H9 (cell line): ENCODE measurements around the gene ABHD17B. TPM values are rescaled to one million over a fixed set of nuclear protein-coding genes. Genes with fewer than 3 reads are reported as not detected.

ENCODE experiments used
- DNase-seq: peaks from one replicate; pipeline ENCODE4 v3.0.0-alpha.2; 2017
- H2AFZ ChIP-seq: one replicate; pipeline ENCODE4 v1.6.1; 2013; ENCODE audit warnings: mild to moderate bottlenecking, low read length, control low read depth, moderate library complexity
- H2AK5ac ChIP-seq: 2 replicates; pipeline ENCODE4 v1.6.1; 2013; ENCODE audit warnings: low read length, control low read depth, mixed read lengths; ENCODE audit not compliant: insufficient read length
- H2BK120ac ChIP-seq: one replicate; pipeline ENCODE4 v1.6.1; 2013; ENCODE audit warnings: low read depth, mild to moderate bottlenecking, low read length, control low read depth, inconsistent platforms; ENCODE audit not compliant: poor library complexity, severe bottlenecking
- H2BK12ac ChIP-seq: 2 replicates; pipeline ENCODE4 v1.6.1; 2013; ENCODE audit warnings: low read length, control low read depth, mixed read lengths, low read depth; ENCODE audit not compliant: insufficient read length
- H2BK15ac ChIP-seq: 2 replicates; pipeline ENCODE4 v1.6.1; 2013; ENCODE audit warnings: low read depth, low read length, control low read depth
- H2BK20ac ChIP-seq: one replicate; pipeline ENCODE4 v1.6.1; 2013; ENCODE audit warnings: low read depth, mild to moderate bottlenecking, low read length, control low read depth, inconsistent platforms; ENCODE audit not compliant: poor library complexity, severe bottlenecking
- H2BK5ac ChIP-seq: 2 replicates; pipeline ENCODE4 v1.6.1; 2013; ENCODE audit warnings: low read length, control low read depth, mixed read lengths; ENCODE audit not compliant: insufficient read length
- H3K14ac ChIP-seq: 2 replicates; pipeline ENCODE4 v1.6.1; 2013; ENCODE audit warnings: low read length, control low read depth; ENCODE audit not compliant: insufficient read depth
- H3K18ac ChIP-seq: 2 replicates; pipeline ENCODE4 v1.6.1; 2013; ENCODE audit warnings: low read depth, mild to moderate bottlenecking, mixed read lengths, low read length, control low read depth; ENCODE audit not compliant: insufficient read length
- H3K23ac ChIP-seq: 2 replicates; pipeline ENCODE4 v1.6.1; 2013; ENCODE audit warnings: low read length, control low read depth, mixed read lengths, low read depth; ENCODE audit not compliant: insufficient read length
- H3K23me2 ChIP-seq: 2 replicates; pipeline ENCODE4 v1.6.1; 2013; ENCODE audit warnings: low read depth, mild to moderate bottlenecking, mixed read lengths, low read length, control low read depth; ENCODE audit not compliant: insufficient read length, poor library complexity, severe bottlenecking
- H3K27ac ChIP-seq: 2 replicates; pipeline ENCODE4 v1.5.1; 2013; ENCODE audit warnings: low read length, control low read depth, mixed read lengths, low read depth; ENCODE audit not compliant: insufficient read length
- H3K27me3 ChIP-seq: 2 replicates; pipeline ENCODE4 v1.6.1; 2013; ENCODE audit warnings: low read length, control low read depth, inconsistent platforms; ENCODE audit not compliant: insufficient read depth
- H3K4ac ChIP-seq: 2 replicates; pipeline ENCODE4 v1.6.1; 2013; ENCODE audit warnings: low read depth, mild to moderate bottlenecking, control low read depth, inconsistent platforms, low read length, moderate library complexity
- H3K4me1 ChIP-seq: 2 replicates; pipeline ENCODE4 v1.6.1; 2013; ENCODE audit warnings: low read length, control low read depth, inconsistent platforms; ENCODE audit not compliant: insufficient read depth
- H3K4me2 ChIP-seq: 2 replicates; pipeline ENCODE4 v1.6.1; 2013; ENCODE audit warnings: low read length, control low read depth, mixed read lengths; ENCODE audit not compliant: insufficient read length, insufficient read depth
- H3K56ac ChIP-seq: 2 replicates; pipeline ENCODE4 v1.6.1; 2013; ENCODE audit warnings: low read depth, mild to moderate bottlenecking, mixed read lengths, low read length, control low read depth; ENCODE audit not compliant: insufficient read length
- H3K79me1 ChIP-seq: 2 replicates; pipeline ENCODE4 v1.6.1; 2013; ENCODE audit warnings: low read depth, mild to moderate bottlenecking, moderate library complexity, low read length, control low read depth, inconsistent platforms; ENCODE audit not compliant: insufficient read depth, poor library complexity, severe bottlenecking
- H3K79me2 ChIP-seq: 2 replicates; pipeline ENCODE4 v1.6.1; 2013; ENCODE audit warnings: low read length, control low read depth, inconsistent platforms; ENCODE audit not compliant: insufficient read depth
- H3K9ac ChIP-seq: 2 replicates; pipeline ENCODE4 v1.6.1; 2013; ENCODE audit warnings: low read length, control low read depth, mixed read lengths; ENCODE audit not compliant: insufficient read length; ENCODE audit errors: extremely low read depth
- H3K9me3 ChIP-seq: one replicate; pipeline ENCODE4 v1.6.1; 2013; ENCODE audit warnings: low read depth, low read length, inconsistent platforms; ENCODE audit not compliant: control insufficient read depth
- H3T11ph ChIP-seq: one replicate; pipeline ENCODE4 v1.6.1; 2013; ENCODE audit warnings: mild to moderate bottlenecking, low read length, control low read depth, inconsistent platforms
- H4K20me1 ChIP-seq: one replicate; pipeline ENCODE4 v1.6.1; 2013; ENCODE audit not compliant: control insufficient read depth, insufficient read length, insufficient read depth
- H4K5ac ChIP-seq: 2 replicates; pipeline ENCODE4 v1.6.1; 2013; ENCODE audit warnings: low read depth, mild to moderate bottlenecking, mixed read lengths, low read length, control low read depth; ENCODE audit not compliant: insufficient read length
- H4K8ac ChIP-seq: replicated peaks from 2 replicates; pipeline ENCODE4 v1.6.1; 2013; ENCODE audit warnings: low read length, control low read depth, mixed read lengths, low read depth; ENCODE audit not compliant: insufficient read length
- H4K91ac ChIP-seq: 2 replicates; pipeline ENCODE4 v1.6.1; 2013; ENCODE audit warnings: low read depth, mild to moderate bottlenecking, moderate library complexity, mixed read lengths, low read length, control low read depth; ENCODE audit not compliant: insufficient read length
- H3K27ac Mint-ChIP-seq, 3 experiments: 2 replicates in 2 of 3; 3 replicates in 1 of 3; pipeline ENCODE4 v1.8.0; 2020 to 2021; ENCODE audit warnings: mixed read lengths in 3 of 3, mild to moderate bottlenecking in 1 of 3, moderate library complexity in 1 of 3
- H3K27me3 Mint-ChIP-seq: 2 replicates; pipeline ENCODE4 v1.8.0; 2021; ENCODE audit warnings: low read depth, mild to moderate bottlenecking, moderate library complexity, mixed read lengths
- H3K36me3 Mint-ChIP-seq, 3 experiments: 2 replicates in 2 of 3; 3 replicates in 1 of 3; pipeline ENCODE4 v1.8.0; 2020 to 2021; ENCODE audit warnings: low read depth in 3 of 3, mixed read lengths in 3 of 3; ENCODE audit not compliant: insufficient read depth in 1 of 3
- H3K4me1 Mint-ChIP-seq, 2 experiments: 2 replicates each; pipeline ENCODE4 v1.8.0; 2020; ENCODE audit warnings: mixed read lengths in 2 of 2
- H3K4me3 Mint-ChIP-seq, 2 experiments: 2 replicates in 1 of 2; 3 replicates in 1 of 2; pipeline ENCODE4 v1.8.0; 2020 to 2021; ENCODE audit warnings: mild to moderate bottlenecking in 2 of 2, mixed read lengths in 2 of 2, moderate library complexity in 1 of 2
- H3K9me3 Mint-ChIP-seq, 2 experiments: 2 replicates in 1 of 2; 3 replicates in 1 of 2; pipeline ENCODE4 v1.8.0; 2020; ENCODE audit warnings: mild to moderate bottlenecking in 2 of 2, mixed read lengths in 2 of 2, moderate library complexity in 1 of 2
- CTCF ChIP-seq: fragments of 200-600 bp; sonication (generic); conservative IDR thresholded peaks from 3 replicates; pipeline ENCODE4 v1.8.0; 2021; ENCODE audit warnings: antibody characterized with exemption, mild to moderate bottlenecking
- WGBS: extraction: QIAGEN DNeasy Blood & Tissue Kit; methylation state at CpG from one replicate; pipeline ENCODE4 v1.1.7; 2013; ENCODE audit warnings: missing lambda C conversion rate, low lambda C conversion rate, mixed read lengths; ENCODE audit not compliant: insufficient read length; ENCODE audit errors: extremely low coverage; 5-methylcytosine and 5-hydroxymethylcytosine counted together
- total RNA-seq: library from RNA; stranded (reverse); gene quantifications from 2 replicates; pipeline ENCODE4 v1.2.1, GENCODE V29; 2021

The ABHD17B gene
- total RNA-seq, 1 experiment from 2014 or later = 67.6 TPM

- Histone ChIP-seq H3K9ac (no peak overlapping the region), H2BK15ac (no peak overlapping the region), H3K14ac (no peak overlapping the region), H3K79me1 (peaks cover 4% of the 10 kb centered on the region), H4K5ac (no peak overlapping the region), H3K23ac (no peak overlapping the region), H3K4me2 (no peak overlapping the region), H3K4ac (no peak overlapping the region), H2BK20ac (no peak overlapping the region), H3T11ph (no peak overlapping the region), H2BK5ac (no peak overlapping the region), H3K9me3 (no peaks in the 10 kb centered on the region), H2BK12ac (no peak overlapping the region), H2AFZ (no peak overlapping the region), H3K23me2 (no peaks in the 10 kb centered on the region), H3K79me2 (no peaks in the 10 kb centered on the region; the same call in 1 of the 2 replicates), H3K18ac (no peak overlapping the region), H4K20me1 (no peaks in the 10 kb centered on the region), H3K27me3 (no peaks in the 10 kb centered on the region), H4K8ac (no peak overlapping the region), H2AK5ac (no peak overlapping the region), H4K91ac (no peak overlapping the region), H3K27ac (no peak overlapping the region), H2BK120ac (no peak overlapping the region), H3K56ac (no peak overlapping the region), H3K4me1 (peaks cover 2% of the 10 kb centered on the region; the same call in 1 of the 2 replicates)
- Mint-ChIP-seq H3K9me3 (no peaks in the 10 kb centered on the region; a peak in 1 of 5 replicates), H3K27ac (no peak overlapping the region; a peak in 1 of 7 replicates), H3K4me1 (peaks cover 40 to 51% of the 10 kb centered on the region in 2 experiments), H3K27me3 (no peaks in the 10 kb centered on the region), H3K36me3 (peaks cover 3 to 10% (median 9%) of the 10 kb centered on the region in 3 experiments), H3K4me3 (no peak overlapping the region)
- DNase-seq = no peak
- no peak for TF ChIP-seq CTCF
- no CpG with 5 or more reads among the region's 1 CpG for WGBS
Measured at GRCh38 chr9:71928376-71928775, 17.4 kb upstream of the ABHD17B start.
